ENCODE results near the gene INSR.

DNA sequence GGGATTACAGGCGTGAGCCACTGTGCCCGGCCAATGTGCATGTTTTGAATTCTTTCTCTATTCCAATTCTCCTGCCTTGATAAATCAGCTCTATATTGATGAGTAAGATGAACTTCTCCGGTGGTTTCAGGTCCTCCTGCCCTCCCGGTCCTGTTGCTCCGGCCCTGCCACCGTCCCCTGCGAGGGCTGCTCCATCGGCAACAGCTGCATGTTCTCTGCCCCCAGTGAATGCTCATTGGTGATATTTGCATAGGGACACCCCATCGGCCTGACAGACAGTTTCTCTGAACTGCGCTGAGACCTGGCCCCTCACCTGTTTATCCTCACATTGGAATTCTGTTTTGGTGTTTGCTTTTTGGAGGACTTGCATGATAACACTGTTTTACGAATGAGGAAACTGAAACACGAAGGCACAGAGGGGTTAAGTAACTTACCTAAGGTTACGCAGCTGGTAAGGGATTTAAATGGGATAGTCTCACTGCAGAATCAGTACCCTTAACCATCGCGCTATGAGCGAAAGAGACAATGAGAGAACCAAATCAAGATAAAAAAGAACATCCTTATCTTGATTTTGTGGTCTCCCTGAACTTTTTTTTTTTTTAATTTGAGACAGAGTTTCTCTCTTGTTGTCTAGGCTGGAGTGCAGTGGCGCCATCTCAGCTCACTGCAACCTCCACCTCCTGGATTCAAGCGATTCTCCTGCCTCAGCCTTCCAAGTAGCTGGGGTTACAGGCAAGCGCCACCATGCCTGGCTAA, 192.5 kb downstream of the INSR start:
- TF ChIP-seq CTCF (IDR thresholded peaks at IDR 0.05; ENCODE audit: insufficient read depth, low read depth, low read length) (no peak), EZH2 (IDR thresholded peaks at IDR 0.05; ENCODE audit: insufficient read depth, low read length) (no peak)

All from astrocyte (in vitro differentiated cells and primary cell).